HepG2 (cell line): ENCODE data around the gene CRADD. TPM values are rescaled to one million over a fixed set of nuclear protein-coding genes. Genes with fewer than 3 reads are reported as not detected.

Source experiments
- ATAC-seq: fragments of 200-7000 bp; cut with Tn5 transposase; 3 replicates; pipeline ENCODE4 v1.9.1; 2020; ENCODE audit warnings: mild to moderate bottlenecking, moderate library complexity
- BruUV-seq: library from RNA; stranded (reverse); fragments of 400-500 nt; replicated peaks from 2 replicates; lab custom pipeline; 2021; lab: Mats Ljungman, UMichigan
- CTCF ChIA-PET: fragments of 300-600 bp; formaldehyde crosslinking; extraction: SDS; loops from one replicate; lab custom pipeline; 2021; ENCODE audit warnings: low total read pairs, inconsistent platforms, low intra/inter-chr PET ratio; lab: Yijun Ruan, JAX
- POLR2A ChIA-PET: fragments of 350-600 bp; sonication (Branson Sonifier 250); formaldehyde crosslinking; loops from one replicate; lab custom pipeline; 2020; ENCODE audit warnings: antibody characterized with exemption, inconsistent platforms; lab: Yijun Ruan, JAX
- DNase-seq: peaks from one replicate; pipeline ENCODE4 v3.0.0-alpha.2; 2015; ENCODE audit warnings: low spot score
- FAIRE-seq: peaks from 3 replicates; lab custom pipeline; 2011; peaks lifted over from hg19 to GRCh38; lab: Jason Lieb, UNC
- H2AFZ ChIP-seq: one replicate; pipeline ENCODE4 v1.6.1; 2011; ENCODE audit warnings: low read length, inconsistent platforms
- H3K27ac ChIP-seq: fragments of 300-600 bp; 3 replicates; pipeline ENCODE4 v1.8.0; 2011; ENCODE audit warnings: mixed run types, mild to moderate bottlenecking, mixed read lengths, low read length, inconsistent platforms; ENCODE audit not compliant: insufficient read depth; ENCODE audit errors: extremely low read length
- H3K27me3 ChIP-seq, 2 experiments: fragments of 200-600 bp in 1 of 2; 2 replicates in 1 of 2; 3 replicates in 1 of 2; pipeline versions ENCODE4 v1.6.0 to v1.8.0; 2011; ENCODE audit warnings: low read length in 2 of 2, mild to moderate bottlenecking in 2 of 2, moderate library complexity in 2 of 2, inconsistent platforms in 1 of 2; ENCODE audit not compliant: insufficient read depth in 2 of 2, control insufficient read depth in 1 of 2
- H3K36me3 ChIP-seq, 2 experiments: fragments of 200-600 bp in 1 of 2; replicated peaks in 1 of 2; 2 replicates in 1 of 2; 3 replicates in 1 of 2; pipeline versions ENCODE4 v1.5.1 to v1.8.0; 2011; ENCODE audit warnings: low read length in 2 of 2, inconsistent platforms in 1 of 2; ENCODE audit not compliant: insufficient read depth in 2 of 2, control insufficient read depth in 1 of 2
- H3K4me1 ChIP-seq: 2 replicates; pipeline ENCODE4 v1.5.1; 2012; ENCODE audit warnings: low read length, inconsistent platforms; ENCODE audit not compliant: insufficient read depth
- H3K4me2 ChIP-seq: 2 replicates; pipeline ENCODE4 v1.6.0; 2011; ENCODE audit warnings: low read depth, low read length, inconsistent platforms
- H3K4me3 ChIP-seq, 3 experiments: fragments of 200-600 bp in 1 of 3; sonication (generic), shearing (Covaris generic) in 1 of 3; replicated peaks in 1 of 3; 2 replicates each; pipeline ENCODE4 v1.5.1; 2011 to 2016; ENCODE audit warnings: low read length in 3 of 3, inconsistent platforms in 2 of 3, low read depth in 2 of 3, mild to moderate bottlenecking in 2 of 3, control low read depth in 1 of 3, mixed read lengths in 1 of 3; ENCODE audit not compliant: insufficient read depth in 1 of 3
- H3K79me2 ChIP-seq: one replicate; pipeline ENCODE4 v1.6.1; 2011; ENCODE audit warnings: low read length, inconsistent platforms; ENCODE audit not compliant: insufficient read depth
- H3K9ac ChIP-seq: 2 replicates; pipeline ENCODE4 v1.6.0; 2011; ENCODE audit warnings: mild to moderate bottlenecking, low read depth, low read length, inconsistent platforms; ENCODE audit not compliant: insufficient read depth
- H3K9me3 ChIP-seq: 2 replicates; pipeline ENCODE4 v1.5.1; 2012; ENCODE audit warnings: mild to moderate bottlenecking, low read length
- H4K20me1 ChIP-seq: 2 replicates; pipeline ENCODE4 v1.6.0; 2011; ENCODE audit warnings: inconsistent platforms, mild to moderate bottlenecking, low read length, moderate library complexity; ENCODE audit not compliant: insufficient read depth
- ARNTL ChIP-seq: sonication (generic); formaldehyde crosslinking; IDR thresholded peaks from 2 replicates; pipeline ENCODE4 v1.4.0; 2020; ENCODE audit warnings: mild to moderate bottlenecking, missing genetic modification reagents
- CEBPB ChIP-seq: IDR thresholded peaks from 2 replicates; pipeline ENCODE4 v1.6.1; 2011; ENCODE audit warnings: low read depth, low read length, improper control_type of control experiment, borderline replicate concordance
- CHD4 ChIP-seq: fragments of 200-600 bp; sonication (generic); IDR thresholded peaks from 2 replicates; pipeline ENCODE4 v1.7.0; 2017; ENCODE audit warnings: mild to moderate bottlenecking, low read length, borderline replicate concordance
- CSRNP1 ChIP-seq: sonication (generic); formaldehyde crosslinking; IDR thresholded peaks from 2 replicates; pipeline ENCODE4 v1.8.1; 2023; ENCODE audit warnings: mild to moderate bottlenecking, missing genetic modification reagents
- GMEB1 ChIP-seq: sonication (generic); formaldehyde crosslinking; IDR thresholded peaks from 2 replicates; pipeline ENCODE4 v1.5.1; 2020; ENCODE audit warnings: missing genetic modification reagents, mild to moderate bottlenecking, borderline replicate concordance
- HINFP ChIP-seq: sonication (generic); formaldehyde crosslinking; IDR thresholded peaks from 2 replicates; pipeline ENCODE4 v1.4.0; 2020; ENCODE audit warnings: low read depth, mild to moderate bottlenecking, missing genetic modification reagents
- LBX2 ChIP-seq: sonication (generic); formaldehyde crosslinking; IDR thresholded peaks from 2 replicates; pipeline ENCODE4 v1.5.0; 2020; ENCODE audit warnings: missing genetic modification reagents, mild to moderate bottlenecking, borderline replicate concordance
- SNAPC5 ChIP-seq: sonication (generic); formaldehyde crosslinking; IDR thresholded peaks from 2 replicates; pipeline ENCODE4 v1.8.1; 2023; ENCODE audit warnings: mild to moderate bottlenecking, missing genetic modification reagents, borderline replicate concordance
- ZMYM4 ChIP-seq: sonication (generic); formaldehyde crosslinking; IDR thresholded peaks from 2 replicates; pipeline ENCODE4 v1.8.1; 2023; ENCODE audit warnings: mild to moderate bottlenecking, missing genetic modification reagents
- ZNF296 ChIP-seq: sonication (generic); formaldehyde crosslinking; conservative IDR thresholded peaks from 2 replicates; pipeline ENCODE4 v1.5.0; 2020; ENCODE audit warnings: mild to moderate bottlenecking, missing genetic modification reagents
- ZNF331 ChIP-seq: sonication (generic); formaldehyde crosslinking; IDR thresholded peaks from 2 replicates; pipeline ENCODE4 v1.4.0; 2020; ENCODE audit warnings: missing genetic modification reagents
- ZNF414 ChIP-seq: sonication (generic); formaldehyde crosslinking; IDR thresholded peaks from 2 replicates; pipeline ENCODE4 v1.5.0; 2020; ENCODE audit warnings: missing genetic modification reagents
- ZNF550 ChIP-seq: sonication (generic); formaldehyde crosslinking; IDR thresholded peaks from 2 replicates; pipeline ENCODE4 v1.4.0; 2020; ENCODE audit warnings: mild to moderate bottlenecking, missing genetic modification reagents, borderline replicate concordance
- ZNF878 ChIP-seq: sonication (generic); formaldehyde crosslinking; IDR thresholded peaks from 2 replicates; pipeline ENCODE4 v1.8.1; 2023; ENCODE audit warnings: mild to moderate bottlenecking, missing genetic modification reagents, moderate library complexity
- WGBS: methylation state at CpG from one replicate; pipeline ENCODE4 v1.1.6; 2017; ENCODE audit warnings: low lambda C conversion rate; 5-methylcytosine and 5-hydroxymethylcytosine counted together
- in situ Hi-C: cut with HindIII; loops from 2 replicates; pipeline ENCODE4 v1.10.0; 2017; ENCODE audit warnings: low pct_unique_long_range_greater_than_20kb; ENCODE audit not compliant: extremely low pct_ligation_motif_present
- intact Hi-C: fragments of 100-400 bp; cut with micrococcal nuclease; formaldehyde crosslinking; loops from one replicate; pipeline ENCODE4 v1.10.0; 2022; ENCODE audit not compliant: unreplicated experiment
- polyA plus RNA-seq, 8 experiments: library from polyadenylated mRNA; depleted of rRNA in 3 of 8; stranded (reverse) in 7 of 8; unstranded in 1 of 8; fragments of >200 nt; fragmentation: Illumina TruSeq in 4 of 8; extraction: Trizol in 4 of 8; gene quantifications; 2 replicates each; pipeline versions ENCODE4 v1.2.1 to v1.2.3, GENCODE V29; 2011 to 2016; ENCODE audit warnings: low read depth in 4 of 8, missing spikeins in 1 of 8, mixed read lengths in 1 of 8; ENCODE audit not compliant: insufficient read depth in 1 of 8
- total RNA-seq, 5 experiments: library from RNA; depleted of rRNA; stranded (reverse); fragments of >200 nt; fragmentation: Illumina TruSeq; extraction: Trizol; gene quantifications; 2 replicates each; pipeline ENCODE4 v1.2.3, GENCODE V29; 2016; ENCODE audit warnings: low read depth in 1 of 5

Gene CRADD
- total and polyA plus RNA-seq, 2 of the 13 experiments (the other 11 are each of a cell fraction or from before 2014, with no cell fraction given): 12.4 to 18.8 TPM

GRCh38 chr12:93664573-93665138 is 12.5 kb upstream of the CRADD start:
- FAIRE-seq (no peak), ATAC-seq (no peak)
- WGBS: 51% methylated on average over 2 of the region's 2 CpGs

More at GRCh38 chr12:93664573-93665138, 12.5 kb upstream of the CRADD start:
- no peak overlapping the region for H2AFZ ChIP-seq
- no peak overlapping the region for H3K4me3 ChIP-seq
- in situ Hi-C loops: no loop called here
- H3K27ac ChIP-seq: no peak overlapping the region
- H3K36me3 ChIP-seq: no peaks in the 10 kb centered on the region
- no peaks in the 10 kb centered on the region for H4K20me1 ChIP-seq
- H3K9me3 ChIP-seq: peaks cover 4% of the 10 kb centered on the region; the same call in 1 of the 2 replicates
- POLR2A ChIA-PET: no interaction called here
- no peak for TF ChIP-seq CSRNP1 (CRISPR knock-in tag)
- TF ChIP-seq ZMYM4 (CRISPR knock-in tag): 0 out of 2 replicates have a peak, but pooled peaks have one; percentile 5
- peak; percentile 96 for TF ChIP-seq ZNF331 (CRISPR knock-in tag)
- TF ChIP-seq CHD4: no peak
- TF ChIP-seq GMEB1 (CRISPR knock-in tag): no peak
- no peak for TF ChIP-seq ZNF296 (CRISPR knock-in tag)
- no peak for TF ChIP-seq ZNF550
- TF ChIP-seq LBX2: no peak
- no peak for TF ChIP-seq ZNF414
- TF ChIP-seq SNAPC5 (CRISPR knock-in tag): no peak
- peak; percentile 47; the same call in 1 of the 2 replicates for TF ChIP-seq CEBPB
- TF ChIP-seq ZNF878: no peak
- TF ChIP-seq HINFP (CRISPR knock-in tag): no peak
- no peak for TF ChIP-seq ARNTL (CRISPR knock-in tag)
- intact Hi-C loops: no loop called here
- H3K4me2 ChIP-seq: no peak overlapping the region
- no peak overlapping the region for H3K9ac ChIP-seq
- peak; percentile 8 for DNase-seq
- CTCF ChIA-PET: no interaction called here
- H3K4me1 ChIP-seq: peaks cover 49% of the 10 kb centered on the region
- no peaks in the 10 kb centered on the region for H3K79me2 ChIP-seq
- H3K27me3 ChIP-seq: no peaks in the 10 kb centered on the region
- BruUV-seq: no TSS peak
